HG03103 (cell line): ENCODE measurements around the gene RBFOX2.
"Not testable (repeated sequence)": the region's sequence is repeated elsewhere in the genome, so short reads cannot be mapped to it uniquely, and the experiment has no call there.

Experiments used
- ATAC-seq: cut with Tn5 transposase; IDR thresholded peaks from one replicate; pipeline ENCODE4 v1.9.1; 2021; ENCODE audit warnings: low read depth; ENCODE audit not compliant: unreplicated experiment

Gene RBFOX2

GRCh38 chr22:35726398-35726797 lies 302.2 kb downstream of the RBFOX2 start:
- ATAC-seq = no peak

- ATAC-seq = no peak
Observed at GRCh38 chr22:35725521-35725920, 303.1 kb downstream of the RBFOX2 start.

GRCh38 chr22:35721960-35722359 lies 306.7 kb downstream of the RBFOX2 start:
- ATAC-seq = no peak

- no peak for ATAC-seq
Observed at GRCh38 chr22:35719212-35719875, 309.3 kb downstream of the RBFOX2 start.

GRCh38 chr22:35717572-35717971 lies 311.1 kb downstream of the RBFOX2 start, which contains the start of gene APOL5:
TSS of gene APOL5 (plus strand) at chr22:35717872. CDS start at chr22:35717872, 0 bp downstream.
- ATAC-seq = no peak

- ATAC-seq = no peak
Observed at GRCh38 chr22:35712672-35713071, 316.0 kb downstream of the RBFOX2 start.

GRCh38 chr22:35711336-35711735 lies 317.3 kb downstream of the RBFOX2 start:
- ATAC-seq = no peak

- ATAC-seq = no peak
Observed at GRCh38 chr22:35708917-35709316, 319.7 kb downstream of the RBFOX2 start.

- ATAC-seq = no peak
Observed at GRCh38 chr22:35708453-35708852, 320.2 kb downstream of the RBFOX2 start.

- no peak for ATAC-seq
Observed at GRCh38 chr22:35705141-35705540, 323.5 kb downstream of the RBFOX2 start.

- no peak for ATAC-seq
Observed at GRCh38 chr22:35703861-35704584, 324.6 kb downstream of the RBFOX2 start.

GRCh38 chr22:35699852-35700251 lies 328.8 kb downstream of the RBFOX2 start:
- not testable (repeated sequence) for ATAC-seq

- ATAC-seq = no peak
Observed at GRCh38 chr22:35697142-35697541, 331.5 kb downstream of the RBFOX2 start.

- no peak for ATAC-seq
Observed at GRCh38 chr22:35695202-35695601, 333.4 kb downstream of the RBFOX2 start.

GRCh38 chr22:35690001-35690400 lies 338.6 kb downstream of the RBFOX2 start:
- ATAC-seq = no peak

- no peak for ATAC-seq
Observed at GRCh38 chr22:35688913-35689675, 339.5 kb downstream of the RBFOX2 start.
